Left ventricle myocardium inferior (tissue), 1 donor: ENCODE measurements around the gene KIF16B. TPM values are rescaled to one million over a fixed set of nuclear protein-coding genes. Genes with fewer than 3 reads are reported as not detected.

Experiments
- DNase-seq: peaks from one replicate; pipeline ENCODE4 v3.0.0-alpha.2; 2020
- H3K27ac ChIP-seq: fragments of 200-600 bp; replicated peaks from 2 replicates; pipeline ENCODE4 v1.8.0; 2021
- H3K27me3 ChIP-seq: fragments of 200-600 bp; 2 replicates; pipeline ENCODE4 v1.8.0; 2021; ENCODE audit warnings: low read depth
- H3K36me3 ChIP-seq: fragments of 200-600 bp; 2 replicates; pipeline ENCODE4 v1.8.0; 2021
- H3K4me1 ChIP-seq: fragments of 200-600 bp; 2 replicates; pipeline ENCODE4 v1.8.0; 2021
- H3K4me3 ChIP-seq: fragments of 200-600 bp; 2 replicates; pipeline ENCODE4 v1.8.0; 2021; ENCODE audit warnings: mild to moderate bottlenecking, moderate library complexity
- H3K9me3 ChIP-seq: fragments of 200-600 bp; replicated peaks from 2 replicates; pipeline ENCODE4 v1.8.0; 2021
- CTCF ChIP-seq: fragments of 200-600 bp; IDR thresholded peaks from 2 replicates; pipeline ENCODE4 v1.8.0; 2021; ENCODE audit warnings: antibody characterized with exemption, mild to moderate bottlenecking, borderline replicate concordance
- intact Hi-C: fragments of 100-400 bp; cut with micrococcal nuclease; formaldehyde crosslinking; loops from one replicate; pipeline ENCODE4 v1.11.0; 2022
- total RNA-seq: library from RNA; stranded (reverse); fragmentation: NEBNext Ultra II Directional; extraction: Animal tissue kit (Norgen Biotek cat#: 25700); gene quantifications from one replicate; pipeline ENCODE4 v1.2.1, GENCODE V29; 2021
- donor health status: DM: no; HTN: yes; CAD: no; lungs with severe emphysema.

Gene KIF16B
- total RNA-seq, 1 donor from 2014 or later, result 16.4 TPM

- Histone ChIP-seq H3K4me1 (no peaks in the 10 kb centered on the region), H3K27me3 (no peaks in the 10 kb centered on the region), H3K36me3 (peaks cover 7% of the 10 kb centered on the region), H3K4me3 (no peak overlapping the region), H3K27ac (no peak overlapping the region), H3K9me3 (no peaks in the 10 kb centered on the region)
- intact Hi-C loops, result no loop called here
- DNase-seq, result no peak
- TF ChIP-seq CTCF, result no peak
These were observed 223.6 kb downstream of the KIF16B start for GRCh38 chr20:16349523-16350260.

GRCh38 chr20:16346956-16347355 is 226.3 kb downstream of the KIF16B start:
- H3K4me1 ChIP-seq, result no peaks in the 10 kb centered on the region
- H3K9me3 ChIP-seq, result no peaks in the 10 kb centered on the region
- no peak for TF ChIP-seq CTCF
- H3K4me3 ChIP-seq, result no peak overlapping the region
- peaks cover 7% of the 10 kb centered on the region for H3K36me3 ChIP-seq
- no peak for DNase-seq
- no peaks in the 10 kb centered on the region for H3K27me3 ChIP-seq
- intact Hi-C loops, result no loop called here
- H3K27ac ChIP-seq, result no peak overlapping the region

GRCh38 chr20:16337707-16338106 is 235.5 kb downstream of the KIF16B start:
- DNase-seq, result no peak
- Histone ChIP-seq H3K36me3 (peaks cover 36% of the 10 kb centered on the region), H3K4me3 (no peak overlapping the region), H3K27ac (no peak overlapping the region), H3K27me3 (no peaks in the 10 kb centered on the region), H3K4me1 (no peaks in the 10 kb centered on the region), H3K9me3 (peaks cover 23% of the 10 kb centered on the region)
- no peak for TF ChIP-seq CTCF
- intact Hi-C loops, result no loop called here

GRCh38 chr20:16327606-16328005 is 245.6 kb downstream of the KIF16B start:
- TF ChIP-seq CTCF, result no peak
- Histone ChIP-seq H3K4me3 (no peak overlapping the region), H3K27me3 (no peaks in the 10 kb centered on the region), H3K4me1 (peaks cover 12% of the 10 kb centered on the region), H3K36me3 (peaks cover 28% of the 10 kb centered on the region), H3K9me3 (peaks cover 4% of the 10 kb centered on the region), H3K27ac (no peak overlapping the region)
- DNase-seq, result no peak
- intact Hi-C loops, result no loop called here

- H3K36me3 ChIP-seq, result no peaks in the 10 kb centered on the region
- H3K4me3 ChIP-seq, result no peak overlapping the region
- no peaks in the 10 kb centered on the region for H3K4me1 ChIP-seq
- no peak overlapping the region for H3K27ac ChIP-seq
- no peak for DNase-seq
- peaks cover 4% of the 10 kb centered on the region for H3K9me3 ChIP-seq
- no peak for TF ChIP-seq CTCF
- intact Hi-C loops, result no loop called here
- H3K27me3 ChIP-seq, result no peaks in the 10 kb centered on the region
These were observed 252.0 kb downstream of the KIF16B start for GRCh38 chr20:16321291-16321690.
